Right cardiac atrium (tissue), 5 donors: ENCODE results near the gene PTPRH. TPM values are rescaled to one million over a fixed set of nuclear protein-coding genes. Genes with fewer than 3 reads are reported as not detected.

Experiments
- ATAC-seq, 2 donors: fragments of 200-7000 bp; cut with Tn5 transposase; one replicate each; pipeline versions ENCODE4 v1.8.0 to v1.9.1; 2020; ENCODE audit warnings: moderate library complexity in 2 of 2, mild to moderate bottlenecking in 1 of 2
- DNase-seq, 3 donors: peaks; one replicate each; pipeline ENCODE4 v3.0.0-alpha.2; 2020
- H3K27ac ChIP-seq: one replicate; pipeline ENCODE4 v1.5.1; 2013; ENCODE audit warnings: mild to moderate bottlenecking, low read length, control low read depth, moderate library complexity
- H3K27me3 ChIP-seq: one replicate; pipeline ENCODE4 v1.6.1; 2013; ENCODE audit not compliant: control insufficient read depth, insufficient read depth
- H3K4me1 ChIP-seq: one replicate; pipeline ENCODE4 v1.6.1; 2013; ENCODE audit warnings: low read length; ENCODE audit not compliant: control insufficient read depth, insufficient read depth
- H3K4me3 ChIP-seq: one replicate; pipeline ENCODE4 v1.5.1; 2013; ENCODE audit warnings: low read length, control low read depth
- H3K9me3 ChIP-seq: one replicate; pipeline ENCODE4 v1.6.1; 2013; ENCODE audit warnings: low read length; ENCODE audit not compliant: control insufficient read depth
- WGBS: extraction: QIAGEN DNeasy Blood & Tissue Kit; methylation state at CpG from one replicate; pipeline ENCODE4 v1.1.7; 2013; 5-methylcytosine and 5-hydroxymethylcytosine counted together
- intact Hi-C, 4 donors: fragments of 100-400 bp; cut with DNase I; formaldehyde crosslinking; loops; one replicate each; pipeline versions ENCODE4 v1.11.0 to v1.14.0; 2022 to 2023
- polyA plus RNA-seq: library from polyadenylated mRNA; stranded (reverse); fragments of 200-250 nt; gene quantifications from one replicate; pipeline ENCODE4 v1.2.3, GENCODE V29; 2013
- total RNA-seq, 4 donors: library from RNA; stranded (reverse); fragmentation: NEBNext Ultra II Directional; extraction: Animal tissue kit (Norgen Biotek cat#: 25700); gene quantifications; one replicate each; pipeline ENCODE4 v1.2.1, GENCODE V29; 2021
- donor health status: healthy with polysubstance abuse.
- donor health status: DM: no; HTN: yes; CAD: no.
- donor health status: DM: no; HTN: no; CAD: no.
- donor health status: DM: no; HTN: yes; CAD: no; lungs with severe emphysema.
- donor health status: DM: yes; HTN: yes; CAD: no.

PTPRH gene
- total and polyA plus RNA-seq, 5 donors = 0.14 to 3.1 (median 0.72) TPM

GRCh38 chr19:55252760-55253663, 43.7 kb upstream of the PTPRH start:
- 80% methylated on average over 21 of the region's 21 CpGs for WGBS
- ATAC-seq (no peak), DNase-seq (no peak)
- no peaks in the 10 kb centered on the region for H3K9me3 ChIP-seq
- no peak overlapping the region for H3K27ac ChIP-seq
- H3K4me1 ChIP-seq = peaks cover 16% of the 10 kb centered on the region
- no peaks in the 10 kb centered on the region for H3K27me3 ChIP-seq
- intact Hi-C loops = no loop called here
- H3K4me3 ChIP-seq = no peak overlapping the region

GRCh38 chr19:55251341-55252081, 42.2 kb upstream of the PTPRH start:
- Histone ChIP-seq H3K27me3 (no peaks in the 10 kb centered on the region), H3K4me3 (no peak overlapping the region), H3K4me1 (peaks cover 15% of the 10 kb centered on the region), H3K27ac (no peak overlapping the region), H3K9me3 (no peaks in the 10 kb centered on the region)
- DNase-seq (no peak), ATAC-seq (peak in 1 of 2 donors; percentile 5)
- intact Hi-C loops = no loop called here
- 58% methylated on average over 19 of the region's 19 CpGs for WGBS

GRCh38 chr19:55250262-55251036, 41.1 kb upstream of the PTPRH start:
- DNase-seq (no peak), ATAC-seq (no peak)
- Histone ChIP-seq H3K4me1 (peaks cover 6% of the 10 kb centered on the region), H3K9me3 (no peaks in the 10 kb centered on the region), H3K27me3 (no peaks in the 10 kb centered on the region), H3K4me3 (no peak overlapping the region), H3K27ac (no peak overlapping the region)
- WGBS = 92% methylated on average over 18 of the region's 18 CpGs
- intact Hi-C loops = no loop called here

- Histone ChIP-seq H3K9me3 (no peaks in the 10 kb centered on the region), H3K27me3 (no peaks in the 10 kb centered on the region), H3K4me3 (no peak overlapping the region), H3K4me1 (peaks cover 4% of the 10 kb centered on the region), H3K27ac (no peak overlapping the region)
- ATAC-seq = no peak
- intact Hi-C loops = no loop called here
- no peak for DNase-seq
- 93% methylated on average over 11 of the region's 11 CpGs for WGBS
These were observed 40.5 kb upstream of the PTPRH start for GRCh38 chr19:55249841-55250240.

- intact Hi-C loops = no loop called here
- H3K27ac ChIP-seq = no peak overlapping the region
- H3K4me3 ChIP-seq = no peak overlapping the region
- WGBS = 69% methylated on average over 9 of the region's 9 CpGs
- no peak for ATAC-seq
- DNase-seq = no peak
- peaks cover 4% of the 10 kb centered on the region for H3K4me1 ChIP-seq
- no peaks in the 10 kb centered on the region for H3K9me3 ChIP-seq
- no peaks in the 10 kb centered on the region for H3K27me3 ChIP-seq
These were observed 39.4 kb upstream of the PTPRH start for GRCh38 chr19:55248704-55249103.

- 58% methylated on average over 10 of the region's 10 CpGs for WGBS
- no peak overlapping the region for H3K4me3 ChIP-seq
- H3K4me1 ChIP-seq = peaks cover 4% of the 10 kb centered on the region
- intact Hi-C loops = no loop called here
- H3K9me3 ChIP-seq = no peaks in the 10 kb centered on the region
- DNase-seq (no peak), ATAC-seq (no peak)
- no peaks in the 10 kb centered on the region for H3K27me3 ChIP-seq
- no peak overlapping the region for H3K27ac ChIP-seq
These were observed 38.9 kb upstream of the PTPRH start for GRCh38 chr19:55248166-55248675.

GRCh38 chr19:55247621-55248099, 38.4 kb upstream of the PTPRH start:
- intact Hi-C loops = no loop called here
- peaks cover 4% of the 10 kb centered on the region for H3K4me1 ChIP-seq
- H3K9me3 ChIP-seq = no peaks in the 10 kb centered on the region
- H3K27me3 ChIP-seq = no peaks in the 10 kb centered on the region
- DNase-seq (peak in 2 of 3 donors; percentile 62 to 69), ATAC-seq (peak; percentile 52 to 71)
- H3K27ac ChIP-seq = no peak overlapping the region
- no peak overlapping the region for H3K4me3 ChIP-seq
- 18% methylated on average over 10 of the region's 10 CpGs for WGBS

- H3K9me3 ChIP-seq = no peaks in the 10 kb centered on the region
- H3K4me1 ChIP-seq = peaks cover 4% of the 10 kb centered on the region
- no peak overlapping the region for H3K27ac ChIP-seq
- H3K27me3 ChIP-seq = no peaks in the 10 kb centered on the region
- intact Hi-C loops = no loop called here
- DNase-seq (peak in 1 of 3 donors; percentile 49), ATAC-seq (no peak)
- 89% methylated on average over 40 of the region's 40 CpGs for WGBS
- no peak overlapping the region for H3K4me3 ChIP-seq
These were observed 37.5 kb upstream of the PTPRH start for GRCh38 chr19:55246462-55247451.

- ATAC-seq (no peak), DNase-seq (no peak)
- Histone ChIP-seq H3K4me1 (peaks cover 4% of the 10 kb centered on the region), H3K27ac (no peak overlapping the region), H3K4me3 (no peak overlapping the region), H3K27me3 (no peaks in the 10 kb centered on the region), H3K9me3 (no peaks in the 10 kb centered on the region)
- intact Hi-C loops = no loop called here
- 93% methylated on average over 23 of the region's 23 CpGs for WGBS
These were observed 36.1 kb upstream of the PTPRH start for GRCh38 chr19:55245236-55245904.
